ENCODE data around the gene CCBE1.

Gene CCBE1

DNA sequence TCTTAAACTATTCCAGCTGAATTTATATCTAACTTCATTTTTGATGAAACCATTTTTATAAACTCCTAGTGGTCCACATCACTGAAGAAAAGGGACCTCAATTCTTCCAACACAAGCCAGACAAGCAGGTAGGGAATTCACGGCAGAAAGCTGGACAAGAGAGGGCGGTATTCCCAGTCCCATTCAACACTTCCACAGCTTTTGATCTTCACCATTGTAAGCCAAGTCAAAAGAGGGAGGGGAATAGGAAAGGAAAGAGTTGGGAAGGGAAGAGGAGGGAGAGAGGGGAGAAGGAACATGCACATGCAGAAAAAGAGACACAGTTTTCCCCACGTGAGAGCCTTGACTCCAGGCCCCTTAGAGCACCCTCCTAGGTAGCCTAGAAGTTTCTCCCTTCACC lies 77.4 kb downstream of the CCBE1 start:
- DNase-seq (ENCODE audit: low read depth in 2 of 2), result no peak

DNA sequence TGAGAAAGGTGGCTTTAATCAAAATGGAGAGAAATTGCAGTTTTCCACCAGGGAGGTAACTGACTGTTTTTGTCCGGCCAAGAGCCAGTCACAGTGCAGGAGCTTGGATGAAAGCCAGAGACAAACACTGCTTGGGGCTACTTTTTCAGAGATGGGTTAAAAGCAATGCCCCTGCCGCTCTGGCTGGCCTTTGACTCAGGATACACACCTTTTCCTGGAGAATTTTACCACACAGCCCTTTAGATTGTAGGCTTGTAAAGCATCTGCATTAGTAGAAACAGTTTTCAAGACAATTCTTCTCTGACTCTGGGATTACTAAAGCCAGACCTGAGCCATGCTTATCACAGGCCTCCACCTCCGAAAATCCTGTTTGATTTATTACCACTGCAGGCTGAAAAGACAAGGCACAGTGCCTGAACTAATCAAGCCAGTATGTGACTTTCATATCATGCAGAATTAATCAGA lies 79.7 kb downstream of the CCBE1 start:
- DNase-seq (ENCODE audit: low read depth in 2 of 2), result no peak

GRCh38 chr18:59616501-59616900 lies 80.7 kb downstream of the CCBE1 start:
- DNase-seq (ENCODE audit: low read depth in 2 of 2), result no peak

- no peak for DNase-seq (ENCODE audit: low read depth in 2 of 2)
Measured at GRCh38 chr18:59613903-59614302, 83.3 kb downstream of the CCBE1 start.

- no peak for DNase-seq (ENCODE audit: low read depth in 2 of 2)
Measured at GRCh38 chr18:59612381-59612780, 84.8 kb downstream of the CCBE1 start.

- no peak for DNase-seq (ENCODE audit: low read depth in 2 of 2)
Measured at GRCh38 chr18:59610546-59611140, 86.6 kb downstream of the CCBE1 start.

DNA sequence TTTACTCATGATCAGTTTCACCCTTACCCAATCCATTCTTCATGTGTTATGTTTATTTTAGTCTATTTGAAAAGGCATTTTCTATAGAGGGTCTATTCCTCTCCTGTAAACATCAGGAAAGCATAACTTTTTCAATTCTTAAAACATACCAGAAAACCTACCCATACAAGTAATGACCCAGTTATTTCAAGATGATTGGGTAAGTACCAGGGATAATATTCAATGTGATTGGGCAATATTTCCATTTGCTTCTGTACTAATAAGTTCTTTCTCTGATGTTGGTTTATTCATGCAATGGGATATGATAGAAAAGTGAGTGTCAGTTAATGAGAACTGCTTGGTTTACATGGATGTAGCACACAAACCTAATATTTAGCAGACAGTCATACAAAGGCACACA lies 87.6 kb downstream of the CCBE1 start:
- DNase-seq (ENCODE audit: low read depth in 2 of 2), result no peak

GRCh38 chr18:59607471-59607870 lies 89.8 kb downstream of the CCBE1 start:
- DNase-seq (ENCODE audit: low read depth in 2 of 2), result no peak

DNA sequence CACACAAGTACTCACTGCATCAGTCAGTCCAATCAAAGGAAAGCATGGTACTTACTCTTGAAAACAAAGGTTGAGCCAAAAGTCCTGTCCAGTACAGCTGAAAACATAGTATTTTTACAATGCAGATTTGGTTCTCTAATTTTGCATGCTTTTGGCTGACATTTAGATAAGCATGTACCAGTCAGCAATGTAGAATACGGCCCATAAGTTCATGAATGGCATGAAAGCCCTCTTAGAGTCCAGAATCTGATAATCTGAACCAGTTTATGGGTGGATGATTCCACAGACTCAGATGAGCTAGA lies 90.2 kb downstream of the CCBE1 start:
- no peak for DNase-seq (ENCODE audit: low read depth in 2 of 2)

GRCh38 chr18:59606193-59607077 lies 90.8 kb downstream of the CCBE1 start:
- DNase-seq (ENCODE audit: low read depth in 2 of 2), result no peak

DNA sequence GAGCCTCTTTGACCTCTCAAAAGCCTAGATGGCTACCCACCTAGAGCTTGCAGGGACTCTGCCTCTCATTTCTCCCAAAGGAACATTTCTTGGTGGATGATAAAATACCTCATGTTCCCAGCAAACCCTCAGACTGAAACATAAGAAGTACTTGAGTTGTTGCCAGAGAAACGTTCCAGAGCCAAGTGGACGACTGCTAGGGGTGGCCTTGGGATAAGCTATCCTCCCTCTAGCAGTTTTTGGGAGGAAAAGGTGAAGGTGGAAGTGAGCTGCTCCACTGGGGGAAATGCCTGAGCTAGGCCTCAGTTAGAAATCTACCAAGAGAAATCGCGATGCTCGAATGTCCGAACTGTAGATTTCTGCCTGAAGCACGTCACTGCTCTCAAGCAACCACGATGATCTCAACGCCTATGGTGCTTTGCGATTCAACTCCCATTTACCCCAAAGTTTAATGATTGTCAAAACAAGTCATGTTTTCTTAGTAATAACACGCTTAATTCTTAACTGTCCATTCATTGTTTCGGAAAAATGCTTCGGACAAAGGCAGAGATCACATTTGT lies 91.5 kb downstream of the CCBE1 start:
- DNase-seq (ENCODE audit: low read depth in 2 of 2), result no peak

DNA sequence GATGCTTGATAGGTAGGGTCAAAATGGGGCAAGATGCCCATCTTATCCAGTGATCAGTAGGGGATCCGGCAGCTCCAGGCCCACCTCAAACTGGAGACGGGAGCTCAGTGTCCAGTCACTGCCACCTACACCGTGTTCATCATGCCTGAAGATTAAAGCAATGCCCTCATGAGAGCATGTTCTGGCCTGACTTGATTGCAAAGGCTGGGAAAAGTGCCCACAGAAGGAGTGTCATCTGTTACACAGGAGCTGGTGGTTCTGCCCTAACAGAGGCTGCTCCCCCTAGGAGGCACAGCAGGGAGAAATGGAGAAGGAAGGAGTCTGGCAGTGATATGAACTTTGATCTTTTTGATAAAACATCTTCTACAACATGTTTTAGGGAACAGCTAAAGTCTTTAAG lies 92.3 kb downstream of the CCBE1 start:
- no peak for DNase-seq (ENCODE audit: low read depth in 2 of 2)

DNA sequence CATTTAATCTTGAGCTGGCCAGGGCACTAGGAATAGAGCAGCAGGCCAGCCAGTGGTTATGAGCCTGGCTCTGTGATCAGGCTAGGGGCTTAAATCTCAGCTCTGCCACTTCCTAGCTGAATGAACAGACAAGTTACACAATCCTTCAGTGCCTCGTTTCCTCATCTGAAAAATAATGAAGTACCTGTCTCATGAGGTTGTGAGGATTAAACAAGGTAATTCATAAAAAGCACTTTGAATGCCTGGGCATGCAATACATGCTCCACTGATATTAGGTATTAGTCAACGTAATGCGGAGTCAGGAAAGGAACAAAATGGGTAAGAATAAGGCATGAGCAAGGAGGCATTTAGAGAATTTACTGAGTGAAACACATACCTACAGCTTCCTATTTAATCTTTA lies 100.2 kb downstream of the CCBE1 start:
- DNase-seq (ENCODE audit: low read depth in 2 of 2), result no peak

- DNase-seq (ENCODE audit: low read depth in 2 of 2), result no peak
Measured at GRCh38 chr18:59593291-59593717, 103.9 kb downstream of the CCBE1 start.

DNA sequence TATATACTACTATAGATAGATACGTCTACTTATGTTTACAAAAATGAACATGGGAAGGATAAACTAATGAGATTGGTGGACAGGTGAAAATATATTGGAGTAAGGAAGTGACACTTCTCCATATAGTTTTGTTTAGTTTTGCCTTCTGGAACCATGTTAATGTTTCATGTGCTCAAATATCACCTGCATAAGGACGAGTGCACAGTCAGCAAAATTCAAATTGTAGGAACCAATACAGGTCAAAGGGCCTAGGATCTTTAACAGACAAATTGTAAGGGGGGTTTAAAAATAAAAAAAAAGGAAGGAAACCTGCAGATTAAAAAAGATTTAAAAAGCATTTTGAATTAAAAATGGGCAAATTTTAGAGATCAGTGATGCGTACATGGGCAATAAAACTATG lies 104.6 kb downstream of the CCBE1 start:
- no peak for DNase-seq (ENCODE audit: low read depth in 2 of 2)

DNA sequence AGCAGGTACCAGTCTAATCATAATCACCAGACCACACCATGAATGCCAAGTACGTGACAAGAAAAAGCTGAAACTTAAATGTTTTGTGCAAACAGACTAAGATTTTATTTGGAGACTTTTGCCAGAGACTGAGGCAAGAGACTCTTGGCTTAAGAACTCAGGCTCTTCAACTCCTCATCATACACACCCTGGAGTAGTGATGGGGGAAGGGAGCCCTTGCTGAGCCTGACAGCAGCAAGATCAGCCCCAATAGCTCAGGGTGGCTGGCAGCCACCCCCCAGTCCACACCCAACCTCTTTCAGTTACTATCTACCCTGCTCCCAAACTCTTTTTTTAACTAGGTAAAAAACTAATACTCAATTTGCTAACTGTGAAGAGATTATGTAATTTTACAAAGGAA lies 114.8 kb downstream of the CCBE1 start:
- no peak for DNase-seq (ENCODE audit: low read depth in 2 of 2)

GRCh38 chr18:59579509-59579908 lies 117.7 kb downstream of the CCBE1 start:
- DNase-seq (ENCODE audit: low read depth in 2 of 2), result no peak

GRCh38 chr18:59577386-59577655 lies 119.9 kb downstream of the CCBE1 start:
- no peak for DNase-seq (ENCODE audit: low read depth in 2 of 2)

- DNase-seq (ENCODE audit: low read depth in 2 of 2), result no peak
Measured at GRCh38 chr18:59576541-59577385, 120.5 kb downstream of the CCBE1 start.

DNA sequence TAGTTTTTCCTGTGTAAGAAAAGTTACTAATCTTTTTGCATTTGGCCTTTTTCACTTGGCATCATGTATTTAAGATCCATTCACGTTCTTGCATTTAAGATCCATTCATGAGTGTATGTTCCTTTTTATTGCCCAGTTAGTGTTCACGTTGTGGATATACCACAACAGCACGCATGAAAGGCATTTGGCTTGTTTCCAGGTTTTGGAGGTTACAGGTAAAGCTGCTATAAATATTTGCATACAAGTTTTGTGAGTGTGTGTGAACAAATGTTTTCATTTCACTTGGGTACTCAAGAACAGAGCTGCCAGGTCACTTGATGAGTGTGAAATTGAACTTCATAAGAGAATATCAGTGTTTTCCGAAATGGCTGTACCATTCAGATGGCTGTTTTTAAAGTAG lies 121.2 kb downstream of the CCBE1 start:
- DNase-seq (ENCODE audit: low read depth in 2 of 2), result no peak

DNA sequence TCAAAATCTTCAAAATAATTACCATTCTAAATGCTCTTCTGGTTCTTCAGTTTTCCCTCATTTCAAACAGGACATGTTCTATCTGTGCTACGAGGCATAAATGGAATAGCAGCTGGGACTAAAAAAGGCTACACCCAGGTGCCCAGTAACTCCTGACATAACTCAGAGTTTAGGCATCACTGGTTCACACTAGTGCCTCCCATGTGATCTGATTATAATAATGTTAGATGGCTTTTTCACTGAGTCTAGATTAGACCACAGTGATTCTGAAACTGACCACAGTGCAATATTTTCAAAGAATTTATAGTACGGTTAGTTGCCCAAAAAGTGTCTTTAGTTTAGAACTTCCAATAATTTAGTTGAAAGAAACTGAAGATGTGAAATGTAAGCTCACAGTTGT lies 123.3 kb downstream of the CCBE1 start:
- no peak for DNase-seq (ENCODE audit: low read depth in 2 of 2)

DNA sequence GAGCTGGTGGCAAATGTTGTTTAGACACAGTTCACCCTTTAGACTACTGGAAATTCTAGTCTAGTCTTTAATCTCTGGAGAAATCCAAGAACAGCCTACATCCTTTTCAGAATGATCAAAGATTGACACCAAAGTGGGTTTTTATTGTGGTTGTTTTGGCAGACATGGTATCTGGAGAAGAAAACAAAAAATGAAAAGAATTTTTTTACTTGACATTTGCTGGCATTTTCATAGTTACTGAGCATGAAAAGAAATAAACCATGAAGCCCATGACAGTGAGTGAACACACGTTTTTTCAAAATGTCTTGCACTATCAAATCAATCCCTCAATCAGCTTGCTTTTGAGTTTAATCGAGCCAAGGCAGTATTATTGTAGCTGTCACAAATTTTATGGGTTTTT lies 125.3 kb downstream of the CCBE1 start:
- no peak for DNase-seq (ENCODE audit: low read depth in 2 of 2)

DNA sequence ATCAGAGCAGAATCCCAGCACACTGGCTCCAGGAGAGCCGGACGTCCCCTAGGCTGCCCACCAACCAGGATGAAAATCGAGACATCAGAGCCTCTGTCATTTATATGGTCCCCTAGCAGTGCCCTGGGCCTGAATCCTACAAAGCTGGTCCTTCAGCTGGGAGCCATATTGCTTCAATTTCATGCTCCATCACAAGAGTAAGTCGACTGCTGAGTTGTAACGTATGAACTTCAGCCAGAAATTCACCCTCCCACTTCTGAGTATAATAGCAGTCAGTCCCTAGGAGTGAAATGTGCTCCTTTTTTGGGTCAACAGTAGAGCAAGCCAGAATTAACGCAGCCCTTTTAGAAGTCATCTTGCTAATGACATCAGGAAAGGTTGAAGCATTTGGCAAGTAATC lies 126.4 kb downstream of the CCBE1 start:
- DNase-seq (ENCODE audit: low read depth in 2 of 2), result no peak

Data from stimulated activated CD8-positive, alpha-beta memory T cell treated with anti-CD3 and anti-CD28 coated beads, Interleukin-7, amount 100 ng/mL, for 1 hour (primary cell).